ENCODE results near the gene TEX10.

The TEX10 gene

GRCh38 chr9:100355561-100355960 lies 2.8 kb upstream of the TEX10 start:
- no peak for ATAC-seq
- TF ChIP-seq BACH2 (CRISPR knock-in tag; IDR thresholded peaks at IDR 0.05; ENCODE audit: borderline replicate concordance) (no peak), CSDC2 (CRISPR knock-in tag; IDR thresholded peaks at IDR 0.05) (no peak), POU6F1 (CRISPR knock-in tag; IDR thresholded peaks at IDR 0.05; ENCODE audit: borderline replicate concordance, low read depth) (no peak), ZNF565 (CRISPR knock-in tag; conservative IDR thresholded peaks at IDR 0.05; ENCODE audit: low read depth) (no peak), SNAI2 (CRISPR knock-in tag; IDR thresholded peaks at IDR 0.05) (no peak), TOX (CRISPR knock-in tag; IDR thresholded peaks at IDR 0.05; ENCODE audit: borderline replicate concordance) (no peak), CREB5 (CRISPR knock-in tag; IDR thresholded peaks at IDR 0.05; ENCODE audit: low read depth) (no peak), ARNTL (CRISPR knock-in tag; IDR thresholded peaks at IDR 0.05; ENCODE audit: borderline replicate concordance, low read depth) (no peak), GLIS3 (CRISPR knock-in tag; IDR thresholded peaks at IDR 0.05) (no peak), OSR1 (CRISPR knock-in tag; IDR thresholded peaks at IDR 0.05) (no peak), ZFP3 (CRISPR knock-in tag; IDR thresholded peaks at IDR 0.05) (no peak), PPARA (CRISPR knock-in tag; IDR thresholded peaks at IDR 0.05; ENCODE audit: borderline replicate concordance) (no peak), ZNF8 (CRISPR knock-in tag; IDR thresholded peaks at IDR 0.05) (no peak), RARB (CRISPR knock-in tag; IDR thresholded peaks at IDR 0.05) (no peak), CSRNP3 (CRISPR knock-in tag; IDR thresholded peaks at IDR 0.05) (no peak), ZNF70 (CRISPR knock-in tag; IDR thresholded peaks at IDR 0.05) (no peak), ZC3H10 (CRISPR knock-in tag; IDR thresholded peaks at IDR 0.05) (no peak), ISL1 (CRISPR knock-in tag; IDR thresholded peaks at IDR 0.05) (no peak)

- no peak for ATAC-seq
- TF ChIP-seq ZNF565 (CRISPR knock-in tag; conservative IDR thresholded peaks at IDR 0.05; ENCODE audit: low read depth), result no peak
- no peak for TF ChIP-seq OSR1 (CRISPR knock-in tag; IDR thresholded peaks at IDR 0.05)
- no peak for TF ChIP-seq PPARA (CRISPR knock-in tag; IDR thresholded peaks at IDR 0.05; ENCODE audit: borderline replicate concordance)
- TF ChIP-seq TCF4 (CRISPR knock-in tag; IDR thresholded peaks at IDR 0.05; ENCODE audit: borderline replicate concordance), result no peak
- no peak for TF ChIP-seq GLIS3 (CRISPR knock-in tag; IDR thresholded peaks at IDR 0.05)
- TF ChIP-seq CREB5 (CRISPR knock-in tag; IDR thresholded peaks at IDR 0.05; ENCODE audit: low read depth), result no peak
- TF ChIP-seq ZNF70 (CRISPR knock-in tag; IDR thresholded peaks at IDR 0.05), result no peak
Observed at GRCh38 chr9:100354121-100354800, 1.5 kb upstream of the TEX10 start.

- ATAC-seq, result peak; percentile 66
- TF ChIP-seq ZC3H10 (CRISPR knock-in tag; IDR thresholded peaks at IDR 0.05) (no peak), PPARA (CRISPR knock-in tag; IDR thresholded peaks at IDR 0.05; ENCODE audit: borderline replicate concordance) (no peak), TCF4 (CRISPR knock-in tag; IDR thresholded peaks at IDR 0.05; ENCODE audit: borderline replicate concordance) (no peak), ZFP3 (CRISPR knock-in tag; IDR thresholded peaks at IDR 0.05) (no peak), PATZ1 (CRISPR knock-in tag; IDR thresholded peaks at IDR 0.05; ENCODE audit: borderline replicate concordance) (no peak), POU6F1 (CRISPR knock-in tag; IDR thresholded peaks at IDR 0.05; ENCODE audit: borderline replicate concordance, low read depth) (no peak), ARNTL (CRISPR knock-in tag; IDR thresholded peaks at IDR 0.05; ENCODE audit: borderline replicate concordance, low read depth) (no peak), RARB (CRISPR knock-in tag; IDR thresholded peaks at IDR 0.05) (no peak), BACH2 (CRISPR knock-in tag; IDR thresholded peaks at IDR 0.05; ENCODE audit: borderline replicate concordance) (no peak), SNAI2 (CRISPR knock-in tag; IDR thresholded peaks at IDR 0.05) (no peak), TOX (CRISPR knock-in tag; IDR thresholded peaks at IDR 0.05; ENCODE audit: borderline replicate concordance) (no peak), CSDC2 (CRISPR knock-in tag; IDR thresholded peaks at IDR 0.05) (no peak), TSHZ2 (CRISPR knock-in tag; IDR thresholded peaks at IDR 0.05) (no peak), CREB5 (CRISPR knock-in tag; IDR thresholded peaks at IDR 0.05; ENCODE audit: low read depth) (no peak)
Observed at GRCh38 chr9:100352201-100352726, 478 bp downstream of the TEX10 start.
